D721Med (cell line): Measurements from ENCODE around the gene FSD2.

Source experiments
- DNase-seq: peaks from one replicate; pipeline ENCODE4 v3.0.0; 2011; ENCODE audit warnings: low spot score; ENCODE audit not compliant: insufficient read length
- FAIRE-seq: peaks from 2 replicates; lab custom pipeline; 2011; peaks lifted over from hg19 to GRCh38; lab: Jason Lieb, UNC
- CTCF ChIP-seq: IDR thresholded peaks from 2 replicates; pipeline ENCODE4 v1.5.1; 2012; ENCODE audit warnings: mild to moderate bottlenecking, control low read depth; ENCODE audit not compliant: insufficient read depth; ENCODE audit errors: missing control alignments

Gene FSD2

GRCh38 chr15:82849556-82850512, 44.0 kb upstream of the FSD2 start:
- TF ChIP-seq CTCF, result peak; percentile 85
- FAIRE-seq (no peak), DNase-seq (no peak)

GRCh38 chr15:82848241-82848993, 42.5 kb upstream of the FSD2 start:
- DNase-seq, result no peak
- TF ChIP-seq CTCF, result no peak
- FAIRE-seq, result no peak

GRCh38 chr15:82847703-82848102, 41.8 kb upstream of the FSD2 start:
- no peak for TF ChIP-seq CTCF
- DNase-seq (no peak), FAIRE-seq (no peak)

GRCh38 chr15:82846621-82847020, 40.8 kb upstream of the FSD2 start:
- no peak for DNase-seq
- no peak for TF ChIP-seq CTCF
- FAIRE-seq, result no peak

- no peak for TF ChIP-seq CTCF
- FAIRE-seq, result no peak
- DNase-seq, result no peak
Observed at GRCh38 chr15:82845686-82846085, 39.8 kb upstream of the FSD2 start.

GRCh38 chr15:82843566-82843965, 37.7 kb upstream of the FSD2 start:
- FAIRE-seq (no peak), DNase-seq (no peak)
- TF ChIP-seq CTCF, result no peak

GRCh38 chr15:82840166-82840565, 34.3 kb upstream of the FSD2 start:
- no peak for FAIRE-seq
- DNase-seq, result no peak
- TF ChIP-seq CTCF, result no peak
